ENCODE results near the gene CCDC188.

Gene CCDC188

GRCh38 chr22:20116376-20116950 lies 34.4 kb downstream of the CCDC188 start:
- no peaks in the 10 kb centered on the region for H3K27me3 ChIP-seq (ENCODE audit: insufficient read depth, poor library complexity, severe bottlenecking)

GRCh38 chr22:20115691-20116375 lies 35.0 kb downstream of the CCDC188 start, which contains the start of gene RANBP1:
TSS of gene RANBP1 (plus strand) at chr22:20116104. CDS start at chr22:20116185, 81 bp downstream.
- Histone ChIP-seq H3K27me3 (ENCODE audit: insufficient read depth, poor library complexity, severe bottlenecking) (no peaks in the 10 kb centered on the region), H3K27ac (replicated peaks) (peak within 1 kb of the TSS; percentile 90), H3K4me3 (replicated peaks; ENCODE audit: insufficient read depth, low read length) (peak within 1 kb of the TSS; percentile 98)
- DNase-seq (ENCODE audit: low read depth in 1 of 2, low spot score in 1 of 2), result no peak
- TF ChIP-seq REST (IDR thresholded peaks at IDR 0.05; ENCODE audit: insufficient replicate concordance, low read depth) (no peak), POLR2AphosphoS5 (IDR thresholded peaks at IDR 0.05; ENCODE audit: low read depth) (0 out of 2 replicates have a peak, but pooled peaks have one; percentile 10)

More at GRCh38 chr22:20116376-20116950, 34.4 kb downstream of the CCDC188 start:
- peak in 1 of 2 experiments; percentile 47 for DNase-seq (ENCODE audit: low read depth in 1 of 2, low spot score in 1 of 2)
- Histone ChIP-seq H3K4me3 (replicated peaks; ENCODE audit: insufficient read depth, low read length) (peak overlapping the region; percentile 98), H3K27ac (replicated peaks) (peak overlapping the region; percentile 90)
- TF ChIP-seq GABPA (IDR thresholded peaks at IDR 0.05; ENCODE audit: low read depth) (no peak), SPI1 (IDR thresholded peaks at IDR 0.05; ENCODE audit: borderline replicate concordance, low read depth) (no peak), POLR2AphosphoS5 (IDR thresholded peaks at IDR 0.05; ENCODE audit: low read depth) (peak; percentile 6; the same call in 1 of the 2 replicates)

- TF ChIP-seq POLR2AphosphoS5 (IDR thresholded peaks at IDR 0.05; ENCODE audit: low read depth), result peak; percentile 13; the same call in 1 of the 2 replicates
- TF ChIP-seq REST (IDR thresholded peaks at IDR 0.05; ENCODE audit: insufficient replicate concordance, low read depth), result no peak
- TF ChIP-seq CTCF (IDR thresholded peaks at IDR 0.05; ENCODE audit: insufficient read depth, low read length), result no peak
- no peak for TF ChIP-seq SPI1 (IDR thresholded peaks at IDR 0.05; ENCODE audit: borderline replicate concordance, low read depth)
- Histone ChIP-seq H3K27me3 (ENCODE audit: insufficient read depth, poor library complexity, severe bottlenecking) (no peaks in the 10 kb centered on the region), H3K4me3 (replicated peaks; ENCODE audit: insufficient read depth, low read length) (no peak overlapping the region), H3K27ac (replicated peaks) (peak overlapping the region; percentile 90)
- no peak for DNase-seq (ENCODE audit: low read depth in 1 of 2, low spot score in 1 of 2)
Measured at GRCh38 chr22:20114506-20115475, 36.1 kb downstream of the CCDC188 start.

- TF ChIP-seq POLR2AphosphoS5 (IDR thresholded peaks at IDR 0.05; ENCODE audit: low read depth) (no peak; the same call in 1 of the 2 replicates), GABPA (IDR thresholded peaks at IDR 0.05; ENCODE audit: low read depth) (no peak), CTCF (IDR thresholded peaks at IDR 0.05; ENCODE audit: insufficient read depth, low read length) (no peak), SPI1 (IDR thresholded peaks at IDR 0.05; ENCODE audit: borderline replicate concordance, low read depth) (no peak), REST (IDR thresholded peaks at IDR 0.05; ENCODE audit: insufficient replicate concordance, low read depth) (no peak)
- H3K27me3 ChIP-seq (ENCODE audit: insufficient read depth, poor library complexity, severe bottlenecking), result no peaks in the 10 kb centered on the region
- H3K27ac ChIP-seq (replicated peaks), result no peak overlapping the region
- H3K4me3 ChIP-seq (replicated peaks; ENCODE audit: insufficient read depth, low read length), result no peak overlapping the region
- DNase-seq (ENCODE audit: low read depth in 1 of 2, low spot score in 1 of 2), result no peak
Measured at GRCh38 chr22:20113551-20114310, 37.1 kb downstream of the CCDC188 start.
